NCI-H748 (cell line): ENCODE measurements around the gene RIPOR2.
A peak's percentile ranks its signal among the peaks of the same experiment; 100 is the strongest.
"Not testable (repeated sequence)": the region's sequence is repeated elsewhere in the genome, so short reads cannot be mapped to it uniquely, and the experiment has no call there.

Experiments
- DNase-seq: peaks from one replicate; lab custom pipeline; 2025; ENCODE audit not compliant: unreplicated experiment; lab: John Stamatoyannopoulos, UW

Gene RIPOR2

GRCh38 chr6:24951811-24952299 is 16.1 kb upstream of the RIPOR2 start:
- no peak for DNase-seq

GRCh38 chr6:24950218-24950941 is 14.6 kb upstream of the RIPOR2 start:
- no peak for DNase-seq

GRCh38 chr6:24949020-24949569 is 13.3 kb upstream of the RIPOR2 start:
- no peak for DNase-seq

- DNase-seq: not testable (repeated sequence)
These were observed 12.5 kb upstream of the RIPOR2 start for GRCh38 chr6:24948261-24948660.

GRCh38 chr6:24947636-24948035 is 11.9 kb upstream of the RIPOR2 start:
- DNase-seq: no peak

- no peak for DNase-seq
These were observed 9.3 kb upstream of the RIPOR2 start for GRCh38 chr6:24945054-24945453.

GRCh38 chr6:24943774-24944173 is 8.0 kb upstream of the RIPOR2 start:
- DNase-seq: no peak

GRCh38 chr6:24940311-24940917 is 4.7 kb upstream of the RIPOR2 start:
- DNase-seq: no peak

- no peak for DNase-seq
These were observed 1.0 kb upstream of the RIPOR2 start for GRCh38 chr6:24936641-24937317.

GRCh38 chr6:24933868-24934401 is 1.8 kb downstream of the RIPOR2 start:
- peak; percentile 64 for DNase-seq

GRCh38 chr6:24933266-24933665 is 2.5 kb downstream of the RIPOR2 start:
- DNase-seq: no peak

- DNase-seq: no peak
These were observed 2.9 kb downstream of the RIPOR2 start for GRCh38 chr6:24932832-24933231.

- DNase-seq: no peak
These were observed 3.8 kb downstream of the RIPOR2 start for GRCh38 chr6:24931718-24932691.

GRCh38 chr6:24931296-24931695 is 4.5 kb downstream of the RIPOR2 start:
- DNase-seq: no peak

- DNase-seq: no peak
These were observed 5.3 kb downstream of the RIPOR2 start for GRCh38 chr6:24930431-24930871.

- no peak for DNase-seq
These were observed 6.5 kb downstream of the RIPOR2 start for GRCh38 chr6:24929242-24929641.

GRCh38 chr6:24927985-24928745 is 7.6 kb downstream of the RIPOR2 start:
- no peak for DNase-seq

GRCh38 chr6:24927277-24927955 is 8.3 kb downstream of the RIPOR2 start:
- DNase-seq: no peak

GRCh38 chr6:24926647-24927046 is 9.1 kb downstream of the RIPOR2 start:
- DNase-seq: not testable (repeated sequence)
